Upper lobe of left lung (tissue), 4 donors: Measurements from ENCODE around the gene NT5C3A.

Source experiments
- POLR2A ChIP-seq, 4 donors: fragments of 450-650 bp; IDR thresholded peaks; one replicate each; pipeline ENCODE4 v1.5.1; 2016 to 2017; ENCODE audit warnings: antibody characterized with exemption in 4 of 4, mild to moderate bottlenecking in 2 of 4
- POLR2AphosphoS5 ChIP-seq, 2 donors: sonication (generic); formaldehyde crosslinking; IDR thresholded peaks; one replicate each; pipeline ENCODE4 v1.5.1; 2017; ENCODE audit warnings: antibody characterized with exemption in 2 of 2
- TF ChIP-seq, protein P1 (sequence below), 6 experiments: fragments of 450-650 bp in 4 of 6; fragments of 200-600 bp in 2 of 6; sonication (generic) in 2 of 6; IDR thresholded peaks; one replicate each; pipeline ENCODE4 v1.5.1; 2016 to 2019; ENCODE audit warnings: antibody characterized with exemption in 6 of 6

DNA sequence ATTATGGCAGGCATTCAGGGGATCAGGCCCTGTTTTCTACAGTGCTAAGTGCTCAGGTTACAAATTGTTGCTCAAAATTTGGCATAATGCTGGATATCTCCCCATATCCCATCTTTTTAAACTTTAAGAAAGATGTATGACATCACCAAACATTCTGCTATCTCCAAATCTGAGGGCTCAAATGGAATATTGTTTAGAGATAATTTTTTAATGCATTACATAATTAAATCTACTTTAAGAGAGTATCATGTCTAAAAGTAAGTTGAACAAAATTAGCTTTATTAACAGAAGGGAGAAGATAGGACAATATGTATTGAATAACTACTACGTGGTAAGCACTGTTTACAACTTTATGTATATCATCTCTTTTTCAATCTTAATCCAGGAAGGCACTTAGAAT is 13.9 kb downstream of the NT5C3A start:
- TF ChIP-seq, protein P1, sequence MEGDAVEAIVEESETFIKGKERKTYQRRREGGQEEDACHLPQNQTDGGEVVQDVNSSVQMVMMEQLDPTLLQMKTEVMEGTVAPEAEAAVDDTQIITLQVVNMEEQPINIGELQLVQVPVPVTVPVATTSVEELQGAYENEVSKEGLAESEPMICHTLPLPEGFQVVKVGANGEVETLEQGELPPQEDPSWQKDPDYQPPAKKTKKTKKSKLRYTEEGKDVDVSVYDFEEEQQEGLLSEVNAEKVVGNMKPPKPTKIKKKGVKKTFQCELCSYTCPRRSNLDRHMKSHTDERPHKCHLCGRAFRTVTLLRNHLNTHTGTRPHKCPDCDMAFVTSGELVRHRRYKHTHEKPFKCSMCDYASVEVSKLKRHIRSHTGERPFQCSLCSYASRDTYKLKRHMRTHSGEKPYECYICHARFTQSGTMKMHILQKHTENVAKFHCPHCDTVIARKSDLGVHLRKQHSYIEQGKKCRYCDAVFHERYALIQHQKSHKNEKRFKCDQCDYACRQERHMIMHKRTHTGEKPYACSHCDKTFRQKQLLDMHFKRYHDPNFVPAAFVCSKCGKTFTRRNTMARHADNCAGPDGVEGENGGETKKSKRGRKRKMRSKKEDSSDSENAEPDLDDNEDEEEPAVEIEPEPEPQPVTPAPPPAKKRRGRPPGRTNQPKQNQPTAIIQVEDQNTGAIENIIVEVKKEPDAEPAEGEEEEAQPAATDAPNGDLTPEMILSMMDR (IDR thresholded peaks at IDR 0.05), result no peak
- TF ChIP-seq POLR2A (IDR thresholded peaks at IDR 0.05) (no peak), POLR2AphosphoS5 (IDR thresholded peaks at IDR 0.05) (no peak)
